IPS-11a (cell line): ENCODE results near the gene FAM89A.

ENCODE experiments used
- H3K4me3 ChIP-seq: one replicate; pipeline ENCODE4 v1.5.1; 2013; ENCODE audit warnings: low read depth, low read length, control low read depth

Gene FAM89A

GRCh38 chr1:230972855-230973271 lies 67.2 kb downstream of the FAM89A start:
- no peak overlapping the region for H3K4me3 ChIP-seq

- H3K4me3 ChIP-seq = no peak overlapping the region
These were observed 68.3 kb downstream of the FAM89A start for GRCh38 chr1:230971771-230972170.

DNA sequence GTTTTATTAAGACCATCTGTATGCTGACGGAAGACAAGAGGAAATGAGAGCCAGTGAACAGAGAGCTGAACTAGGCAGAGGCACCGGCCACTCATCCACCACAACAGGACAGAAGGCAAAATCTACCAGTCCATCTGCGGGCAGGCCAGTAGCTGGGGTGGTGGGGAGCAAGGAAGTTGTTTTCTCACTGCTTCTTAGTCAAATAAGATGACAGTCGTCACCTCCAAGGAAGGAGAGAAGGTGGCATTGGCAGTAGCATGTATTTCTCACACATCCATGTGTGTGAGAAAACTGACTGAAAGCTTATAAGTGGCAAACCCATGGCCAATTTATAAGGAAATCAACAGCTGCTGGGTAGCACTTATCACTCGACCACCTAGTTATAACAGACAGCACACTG lies 69.6 kb downstream of the FAM89A start:
- no peak overlapping the region for H3K4me3 ChIP-seq
